HL-60 (cell line): ENCODE measurements around the gene SUN1.

Experiments
- CTCF ChIP-seq: IDR thresholded peaks from one replicate; pipeline ENCODE4 v1.5.1; 2011; ENCODE audit warnings: low read length, control low read depth, inconsistent platforms; ENCODE audit not compliant: insufficient read depth
- GABPA ChIP-seq: IDR thresholded peaks from 2 replicates; pipeline ENCODE4 v1.6.1; 2012; ENCODE audit warnings: low read depth
- POLR2AphosphoS5 ChIP-seq: IDR thresholded peaks from 2 replicates; pipeline ENCODE4 v1.6.1; 2012; ENCODE audit warnings: low read depth
- REST ChIP-seq: IDR thresholded peaks from 2 replicates; pipeline ENCODE4 v1.6.1; 2012; ENCODE audit warnings: low read depth; ENCODE audit not compliant: insufficient replicate concordance
- SPI1 ChIP-seq: IDR thresholded peaks from 2 replicates; pipeline ENCODE4 v1.6.1; 2012; ENCODE audit warnings: low read depth, mild to moderate bottlenecking, borderline replicate concordance

- TF ChIP-seq CTCF: no peak
- TF ChIP-seq REST: no peak
- no peak for TF ChIP-seq SPI1
- TF ChIP-seq POLR2AphosphoS5: no peak
- no peak for TF ChIP-seq GABPA
Observed at GRCh38 chr7:816300-816750, 16.0 kb upstream of the SUN1 start.
